HepG2 (cell line): Measurements from ENCODE around the gene WDR45B. TPM values are rescaled to one million over a fixed set of nuclear protein-coding genes. Genes with fewer than 3 reads are reported as not detected.
A peak's percentile ranks its signal among the peaks of the same experiment; 100 is the strongest.

Source experiments
- HMGXB4 ChIP-seq, 2 experiments: sonication (generic) in 1 of 2; formaldehyde crosslinking in 1 of 2; IDR thresholded peaks; 2 replicates each; pipeline versions ENCODE4 v1.4.0 to v1.6.1; 2018 to 2020; ENCODE audit warnings: missing genetic modification reagents in 2 of 2, borderline replicate concordance in 1 of 2, low read depth in 1 of 2, mild to moderate bottlenecking in 1 of 2, missing biosample characterization in 1 of 2
- KLF15 ChIP-seq: sonication (generic); formaldehyde crosslinking; IDR thresholded peaks from 2 replicates; pipeline ENCODE4 v1.8.1; 2023; ENCODE audit warnings: borderline replicate concordance, mild to moderate bottlenecking, inconsistent platforms, missing genetic modification reagents, mixed read lengths
- MBNL3 ChIP-seq: fragments of 250-450 bp; sonication (Bioruptor Pico); conservative IDR thresholded peaks from 2 replicates; pipeline ENCODE4 v1.8.0; 2022; ENCODE audit warnings: mild to moderate bottlenecking, inconsistent platforms
- MNT ChIP-seq: fragments of 450-650 bp; IDR thresholded peaks from 2 replicates; pipeline ENCODE4 v1.6.1; 2016
- MTERF4 ChIP-seq: sonication (generic); formaldehyde crosslinking; IDR thresholded peaks from 2 replicates; pipeline ENCODE4 v1.8.0; 2023; ENCODE audit warnings: mild to moderate bottlenecking, missing genetic modification reagents
- SALL1 ChIP-seq: sonication (generic); formaldehyde crosslinking; IDR thresholded peaks from 2 replicates; pipeline ENCODE4 v1.8.0; 2022; ENCODE audit warnings: mild to moderate bottlenecking, missing genetic modification reagents
- ZNF256 ChIP-seq: sonication (generic); formaldehyde crosslinking; conservative IDR thresholded peaks from 2 replicates; pipeline ENCODE4 v1.4.0; 2020; ENCODE audit warnings: missing genetic modification reagents
- ZNF83 ChIP-seq: sonication (generic); formaldehyde crosslinking; IDR thresholded peaks from 2 replicates; pipeline ENCODE4 v1.4.0; 2020; ENCODE audit warnings: missing genetic modification reagents, mild to moderate bottlenecking, borderline replicate concordance
- polyA plus RNA-seq, 8 experiments: library from polyadenylated mRNA; depleted of rRNA in 3 of 8; stranded (reverse) in 7 of 8; unstranded in 1 of 8; fragments of >200 nt; fragmentation: Illumina TruSeq in 4 of 8; extraction: Trizol in 4 of 8; gene quantifications; 2 replicates each; pipeline versions ENCODE4 v1.2.1 to v1.2.3, GENCODE V29; 2011 to 2016; ENCODE audit warnings: low read depth in 4 of 8, missing spikeins in 1 of 8, mixed read lengths in 1 of 8; ENCODE audit not compliant: insufficient read depth in 1 of 8
- total RNA-seq, 5 experiments: library from RNA; depleted of rRNA; stranded (reverse); fragments of >200 nt; fragmentation: Illumina TruSeq; extraction: Trizol; gene quantifications; 2 replicates each; pipeline ENCODE4 v1.2.3, GENCODE V29; 2016; ENCODE audit warnings: low read depth in 1 of 5
- TF ChIP-seq, protein P1 (sequence below): sonication (generic); formaldehyde crosslinking; conservative IDR thresholded peaks from 2 replicates; pipeline ENCODE4 v1.4.0; 2020; ENCODE audit warnings: mild to moderate bottlenecking, missing genetic modification reagents, moderate library complexity
- TF ChIP-seq, protein P2 (sequence below): sonication (generic); formaldehyde crosslinking; IDR thresholded peaks from 2 replicates; pipeline ENCODE4 v1.4.0; 2020; ENCODE audit warnings: mild to moderate bottlenecking, missing genetic modification reagents

The WDR45B gene
- total and polyA plus RNA-seq, 2 of the 13 experiments (the other 11 are each of a cell fraction or from before 2014, with no cell fraction given), result 86.2 to 155 TPM

GRCh38 chr17:82679586-82680465 is 31.6 kb upstream of the WDR45B start (continued):
- no peak for TF ChIP-seq ZNF256 (CRISPR knock-in tag)
- 0 out of 2 replicates have a peak, but pooled peaks have one; percentile 52 for TF ChIP-seq ZNF83 (CRISPR knock-in tag)
- TF ChIP-seq MBNL3 (CRISPR knock-in tag), result no peak
- TF ChIP-seq, protein P1, sequence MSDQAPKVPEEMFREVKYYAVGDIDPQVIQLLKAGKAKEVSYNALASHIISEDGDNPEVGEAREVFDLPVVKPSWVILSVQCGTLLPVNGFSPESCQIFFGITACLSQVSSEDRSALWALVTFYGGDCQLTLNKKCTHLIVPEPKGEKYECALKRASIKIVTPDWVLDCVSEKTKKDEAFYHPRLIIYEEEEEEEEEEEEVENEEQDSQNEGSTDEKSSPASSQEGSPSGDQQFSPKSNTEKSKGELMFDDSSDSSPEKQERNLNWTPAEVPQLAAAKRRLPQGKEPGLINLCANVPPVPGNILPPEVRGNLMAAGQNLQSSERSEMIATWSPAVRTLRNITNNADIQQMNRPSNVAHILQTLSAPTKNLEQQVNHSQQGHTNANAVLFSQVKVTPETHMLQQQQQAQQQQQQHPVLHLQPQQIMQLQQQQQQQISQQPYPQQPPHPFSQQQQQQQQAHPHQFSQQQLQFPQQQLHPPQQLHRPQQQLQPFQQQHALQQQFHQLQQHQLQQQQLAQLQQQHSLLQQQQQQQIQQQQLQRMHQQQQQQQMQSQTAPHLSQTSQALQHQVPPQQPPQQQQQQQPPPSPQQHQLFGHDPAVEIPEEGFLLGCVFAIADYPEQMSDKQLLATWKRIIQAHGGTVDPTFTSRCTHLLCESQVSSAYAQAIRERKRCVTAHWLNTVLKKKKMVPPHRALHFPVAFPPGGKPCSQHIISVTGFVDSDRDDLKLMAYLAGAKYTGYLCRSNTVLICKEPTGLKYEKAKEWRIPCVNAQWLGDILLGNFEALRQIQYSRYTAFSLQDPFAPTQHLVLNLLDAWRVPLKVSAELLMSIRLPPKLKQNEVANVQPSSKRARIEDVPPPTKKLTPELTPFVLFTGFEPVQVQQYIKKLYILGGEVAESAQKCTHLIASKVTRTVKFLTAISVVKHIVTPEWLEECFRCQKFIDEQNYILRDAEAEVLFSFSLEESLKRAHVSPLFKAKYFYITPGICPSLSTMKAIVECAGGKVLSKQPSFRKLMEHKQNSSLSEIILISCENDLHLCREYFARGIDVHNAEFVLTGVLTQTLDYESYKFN (CRISPR knock-in tag), result no peak
- TF ChIP-seq, protein P2, sequence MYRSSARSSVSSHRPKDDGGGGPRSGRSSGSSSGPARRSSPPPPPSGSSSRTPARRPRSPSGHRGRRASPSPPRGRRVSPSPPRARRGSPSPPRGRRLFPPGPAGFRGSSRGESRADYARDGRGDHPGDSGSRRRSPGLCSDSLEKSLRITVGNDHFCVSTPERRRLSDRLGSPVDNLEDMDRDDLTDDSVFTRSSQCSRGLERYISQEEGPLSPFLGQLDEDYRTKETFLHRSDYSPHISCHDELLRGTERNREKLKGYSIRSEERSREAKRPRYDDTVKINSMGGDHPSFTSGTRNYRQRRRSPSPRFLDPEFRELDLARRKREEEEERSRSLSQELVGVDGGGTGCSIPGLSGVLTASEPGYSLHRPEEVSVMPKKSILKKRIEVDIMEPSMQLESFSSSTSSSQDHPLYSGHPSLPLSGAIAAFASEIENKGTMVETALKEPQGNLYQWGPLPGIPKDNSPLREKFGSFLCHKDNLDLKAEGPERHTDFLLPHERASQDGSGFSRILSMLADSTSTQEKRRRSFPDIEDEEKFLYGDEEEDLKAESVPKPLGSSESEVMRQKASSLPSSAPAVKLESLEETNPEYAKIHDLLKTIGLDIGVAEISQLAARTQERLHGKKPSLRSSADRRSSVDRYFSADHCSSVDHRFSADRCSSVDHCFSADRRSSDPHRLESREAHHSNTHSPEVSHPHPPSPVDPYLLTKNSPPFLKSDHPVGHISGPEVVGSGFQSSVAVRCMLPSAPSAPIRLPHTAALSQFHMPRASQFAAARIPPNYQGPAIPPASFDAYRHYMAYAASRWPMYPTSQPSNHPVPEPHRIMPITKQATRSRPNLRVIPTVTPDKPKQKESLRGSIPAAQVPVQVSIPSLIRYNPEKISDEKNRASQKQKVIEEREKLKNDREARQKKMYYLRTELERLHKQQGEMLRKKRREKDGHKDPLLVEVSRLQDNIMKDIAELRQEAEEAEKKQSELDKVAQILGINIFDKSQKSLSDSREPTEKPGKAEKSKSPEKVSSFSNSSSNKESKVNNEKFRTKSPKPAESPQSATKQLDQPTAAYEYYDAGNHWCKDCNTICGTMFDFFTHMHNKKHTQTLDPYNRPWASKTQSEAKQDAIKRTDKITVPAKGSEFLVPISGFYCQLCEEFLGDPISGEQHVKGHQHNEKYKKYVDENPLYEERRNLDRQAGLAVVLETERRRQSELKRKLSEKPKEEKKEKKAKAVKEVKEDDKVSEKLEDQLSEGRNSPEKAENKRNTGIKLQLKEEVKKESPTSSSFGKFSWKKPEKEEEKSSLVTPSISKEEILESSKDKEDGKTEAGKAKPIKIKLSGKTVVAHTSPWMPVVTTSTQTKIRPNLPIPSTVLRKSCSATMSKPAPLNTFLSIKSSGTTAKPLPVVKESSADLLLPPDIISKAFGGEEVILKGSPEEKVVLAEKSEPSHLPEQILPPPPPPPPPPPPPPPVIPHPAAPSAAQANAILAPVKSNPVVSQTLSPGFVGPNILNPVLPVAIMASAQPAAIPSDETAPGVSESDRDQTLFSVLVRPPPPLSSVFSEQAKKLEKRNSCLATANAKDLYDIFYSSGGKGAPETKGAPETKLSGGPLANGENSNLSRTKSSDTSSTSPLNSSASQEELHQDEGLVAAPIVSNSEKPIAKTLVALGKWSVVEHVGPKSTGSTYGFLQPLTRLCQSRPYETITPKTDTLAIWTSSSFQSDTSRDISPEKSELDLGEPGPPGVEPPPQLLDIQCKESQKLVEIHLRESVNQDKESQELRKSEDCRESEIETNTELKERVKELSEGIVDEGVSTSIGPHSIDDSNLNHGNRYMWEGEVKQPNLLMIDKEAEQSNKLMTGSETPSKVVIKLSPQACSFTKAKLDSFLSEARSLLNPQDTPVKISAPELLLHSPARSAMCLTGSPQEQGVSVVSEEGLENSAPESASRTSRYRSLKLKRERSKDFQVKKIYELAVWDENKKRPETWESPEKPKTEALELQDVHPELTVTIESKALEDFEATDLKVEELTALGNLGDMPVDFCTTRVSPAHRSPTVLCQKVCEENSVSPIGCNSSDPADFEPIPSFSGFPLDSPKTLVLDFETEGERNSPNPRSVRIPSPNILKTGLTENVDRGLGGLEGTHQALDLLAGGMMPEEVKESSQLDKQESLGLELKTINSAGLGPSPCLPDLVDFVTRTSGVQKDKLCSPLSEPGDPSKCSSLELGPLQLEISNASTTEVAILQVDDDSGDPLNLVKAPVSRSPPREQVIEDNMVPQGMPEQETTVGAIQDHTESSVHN (CRISPR knock-in tag), result no peak
- TF ChIP-seq KLF15 (CRISPR knock-in tag), result no peak
- TF ChIP-seq HMGXB4 (CRISPR knock-in tag; IDR thresholded peaks at IDR 0.05; ENCODE audit: borderline replicate concordance in 1 of 2, low read depth in 1 of 2), result peak in 1 of 2 experiments; percentile 50; a peak in 1 of 4 replicates
- TF ChIP-seq SALL1, result peak; percentile 16; the same call in 1 of the 2 replicates
- TF ChIP-seq MTERF4 (CRISPR knock-in tag), result no peak
- TF ChIP-seq MNT, result no peak
